HEK293 (cell line): ENCODE data around the gene LSM14B.

ENCODE experiments used
- ATF2 ChIP-seq: fragments of 450-650 bp; formaldehyde crosslinking; IDR thresholded peaks from 2 replicates; pipeline ENCODE4 v1.5.1; 2016; ENCODE audit warnings: missing biosample characterization, missing genetic modification characterization, low read depth
- CTCF ChIP-seq: fragments of 450-650 bp; formaldehyde crosslinking; IDR thresholded peaks from 2 replicates; pipeline ENCODE4 v1.5.1; 2016; ENCODE audit warnings: missing biosample characterization, missing genetic modification characterization
- HOXA7 ChIP-seq: sonication (generic); formaldehyde crosslinking; IDR thresholded peaks from 2 replicates; pipeline ENCODE4 v1.8.1; 2022; ENCODE audit warnings: missing genetic modification reagents, borderline replicate concordance
- KLF1 ChIP-seq: fragments of 450-650 bp; formaldehyde crosslinking; IDR thresholded peaks from 2 replicates; pipeline ENCODE4 v1.5.1; 2016; ENCODE audit warnings: missing biosample characterization, missing genetic modification characterization
- MZF1 ChIP-seq: fragments of 450-650 bp; formaldehyde crosslinking; IDR thresholded peaks from 2 replicates; pipeline ENCODE4 v1.5.1; 2017; ENCODE audit warnings: missing biosample characterization, missing genetic modification characterization, borderline replicate concordance
- TCF7L2 ChIP-seq: IDR thresholded peaks from 2 replicates; pipeline ENCODE4 v1.6.1; 2011; ENCODE audit warnings: low read depth, mild to moderate bottlenecking, inconsistent platforms, low read length, moderate library complexity, borderline replicate concordance
- ZBTB11 ChIP-seq: fragments of 450-650 bp; formaldehyde crosslinking; conservative IDR thresholded peaks from 2 replicates; pipeline ENCODE4 v1.5.1; 2016; ENCODE audit warnings: low read depth, missing biosample characterization, missing genetic modification characterization
- ZFP3 ChIP-seq: fragments of 450-650 bp; formaldehyde crosslinking; IDR thresholded peaks from 2 replicates; pipeline ENCODE4 v1.5.1; 2016; ENCODE audit warnings: low read depth, missing biosample characterization, missing genetic modification characterization
- ZNF23 ChIP-seq: fragments of 450-650 bp; formaldehyde crosslinking; IDR thresholded peaks from 2 replicates; pipeline ENCODE4 v1.5.1; 2016; ENCODE audit warnings: missing biosample characterization, missing genetic modification characterization, borderline replicate concordance
- ZNF24 ChIP-seq: fragments of 450-650 bp; formaldehyde crosslinking; IDR thresholded peaks from 2 replicates; pipeline ENCODE4 v1.5.1; 2016; ENCODE audit warnings: missing biosample characterization, missing genetic modification characterization
- ZNF600 ChIP-seq: fragments of 450-650 bp; formaldehyde crosslinking; IDR thresholded peaks from 2 replicates; pipeline ENCODE4 v1.5.1; 2016; ENCODE audit warnings: missing biosample characterization, missing genetic modification characterization
- ZXDB ChIP-seq: fragments of 450-650 bp; formaldehyde crosslinking; IDR thresholded peaks from 2 replicates; pipeline ENCODE4 v1.5.1; 2016; ENCODE audit warnings: missing biosample characterization, missing genetic modification characterization

GRCh38 chr20:62119591-62120364 lies 2.5 kb upstream of the LSM14B start:
- no peak for TF ChIP-seq ZNF23 (tag by site-specific recombination)
- no peak for TF ChIP-seq CTCF (tag by site-specific recombination)
- no peak for TF ChIP-seq ATF2
- no peak for TF ChIP-seq ZFP3 (tag by site-specific recombination)
- TF ChIP-seq KLF1 (tag by site-specific recombination), result no peak
- TF ChIP-seq MZF1 (tag by site-specific recombination), result no peak
- no peak for TF ChIP-seq HOXA7 (CRISPR knock-in tag)
- TF ChIP-seq ZXDB (tag by site-specific recombination), result no peak
- no peak for TF ChIP-seq ZNF600 (tag by site-specific recombination)
- TF ChIP-seq ZNF24 (tag by site-specific recombination), result no peak
- no peak for TF ChIP-seq TCF7L2
- no peak for TF ChIP-seq ZBTB11 (tag by site-specific recombination)
